OCI-LY7 (cell line): ENCODE data around the gene TMEM243.

ENCODE experiments used
- CTCF ChIP-seq: fragments of 200-600 bp; sonication (generic); conservative IDR thresholded peaks from 2 replicates; pipeline ENCODE4 v1.5.1; 2014; ENCODE audit warnings: mild to moderate bottlenecking, antibody characterized with exemption, low read length, moderate library complexity, mixed read lengths
- EZH2phosphoT487 ChIP-seq: fragments of 200-600 bp; sonication (generic); IDR thresholded peaks from 2 replicates; pipeline ENCODE4 v1.6.1; 2018; ENCODE audit warnings: low read depth, borderline replicate concordance, mild to moderate bottlenecking, mixed run types, antibody characterized with exemption, low read length, moderate library complexity, mixed read lengths

- peak; percentile 67 for TF ChIP-seq CTCF
- TF ChIP-seq EZH2phosphoT487, result no peak
These were observed at the start of gene TMEM243 for GRCh38 chr7:87219545-87220025.
